Glutamatergic neuron (in vitro differentiated cells): ENCODE measurements around the gene MZF1. TPM values are rescaled to one million over a fixed set of nuclear protein-coding genes. Genes with fewer than 3 reads are reported as not detected.

Source experiments
- DNase-seq: peaks from one replicate; pipeline ENCODE4 v3.0.0; 2022
- H3K27ac Mint-ChIP-seq: one replicate; pipeline ENCODE4 v1.8.0; 2020; ENCODE audit warnings: mild to moderate bottlenecking, mixed read lengths, inconsistent platforms; ENCODE audit not compliant: unreplicated experiment
- H3K27me3 Mint-ChIP-seq: one replicate; pipeline ENCODE4 v1.8.0; 2020; ENCODE audit warnings: mild to moderate bottlenecking, moderate library complexity, mixed read lengths, inconsistent platforms; ENCODE audit not compliant: unreplicated experiment
- H3K36me3 Mint-ChIP-seq: one replicate; pipeline ENCODE4 v1.8.0; 2020; ENCODE audit warnings: mild to moderate bottlenecking, mixed read lengths, inconsistent platforms; ENCODE audit not compliant: unreplicated experiment
- H3K4me1 Mint-ChIP-seq: one replicate; pipeline ENCODE4 v1.8.0; 2020; ENCODE audit warnings: mild to moderate bottlenecking, low read depth, mixed read lengths, inconsistent platforms; ENCODE audit not compliant: unreplicated experiment
- H3K4me3 Mint-ChIP-seq: one replicate; pipeline ENCODE4 v1.8.0; 2020; ENCODE audit warnings: mild to moderate bottlenecking, mixed read lengths, inconsistent platforms; ENCODE audit not compliant: unreplicated experiment
- H3K9me3 Mint-ChIP-seq: one replicate; pipeline ENCODE4 v1.8.0; 2020; ENCODE audit warnings: mild to moderate bottlenecking, moderate library complexity, mixed read lengths, inconsistent platforms; ENCODE audit not compliant: unreplicated experiment
- CTCF ChIP-seq: fragments of 200-600 bp; sonication (generic); IDR thresholded peaks from one replicate; pipeline ENCODE4 v1.5.0; 2021; ENCODE audit not compliant: partially characterized antibody, unreplicated experiment
- total RNA-seq: library from RNA; stranded (reverse); fragmentation: NEBNext Ultra II Directional; extraction: Animal tissue kit (Norgen Biotek cat#: 25700); gene quantifications from one replicate; pipeline ENCODE4 v1.2.1, GENCODE V29; 2021; ENCODE audit not compliant: unreplicated experiment

Gene MZF1
- total RNA-seq, 1 donor from 2014 or later, result 27.3 TPM

GRCh38 chr19:58516246-58516836, 56.8 kb downstream of the MZF1 start:
- H3K9me3 Mint-ChIP-seq, result peaks cover 16% of the 10 kb centered on the region
- no peak overlapping the region for H3K27ac Mint-ChIP-seq
- peaks cover 19% of the 10 kb centered on the region for H3K4me1 Mint-ChIP-seq
- no peak for DNase-seq
- H3K4me3 Mint-ChIP-seq, result peak overlapping the region; percentile 82
- no peaks in the 10 kb centered on the region for H3K36me3 Mint-ChIP-seq
- peaks cover 29% of the 10 kb centered on the region for H3K27me3 Mint-ChIP-seq
- TF ChIP-seq CTCF, result no peak

GRCh38 chr19:58515259-58515658, 57.9 kb downstream of the MZF1 start:
- no peak for TF ChIP-seq CTCF
- peaks cover 29% of the 10 kb centered on the region for H3K27me3 Mint-ChIP-seq

GRCh38 chr19:58514564-58515022, 58.5 kb downstream of the MZF1 start:
- no peak for TF ChIP-seq CTCF
- DNase-seq, result no peak
- Mint-ChIP-seq H3K4me1 (peaks cover 14% of the 10 kb centered on the region), H3K9me3 (peaks cover 13% of the 10 kb centered on the region), H3K4me3 (peak overlapping the region; percentile 81), H3K27ac (peak overlapping the region; percentile 92), H3K36me3 (no peaks in the 10 kb centered on the region), H3K27me3 (peaks cover 25% of the 10 kb centered on the region)

More at GRCh38 chr19:58515259-58515658, 57.9 kb downstream of the MZF1 start:
- peaks cover 16% of the 10 kb centered on the region for H3K9me3 Mint-ChIP-seq
- peak overlapping the region; percentile 91 for H3K27ac Mint-ChIP-seq
- no peak for DNase-seq
- peak overlapping the region; percentile 82 for H3K4me3 Mint-ChIP-seq
- peaks cover 16% of the 10 kb centered on the region for H3K4me1 Mint-ChIP-seq
- H3K36me3 Mint-ChIP-seq, result no peaks in the 10 kb centered on the region

- Mint-ChIP-seq H3K27ac (peak overlapping the region; percentile 92), H3K36me3 (no peaks in the 10 kb centered on the region), H3K4me3 (peak overlapping the region; percentile 83), H3K4me1 (peaks cover 14% of the 10 kb centered on the region), H3K27me3 (peaks cover 21% of the 10 kb centered on the region), H3K9me3 (peaks cover 9% of the 10 kb centered on the region)
- TF ChIP-seq CTCF, result peak; percentile 97
- peak; percentile 98 for DNase-seq
Measured at GRCh38 chr19:58513694-58514563, 59.2 kb downstream of the MZF1 start.

- TF ChIP-seq CTCF, result no peak
- no peak overlapping the region for H3K4me3 Mint-ChIP-seq
Measured at GRCh38 chr19:58513213-58513693, 59.9 kb downstream of the MZF1 start.

More at GRCh38 chr19:58513213-58513693, 59.9 kb downstream of the MZF1 start:
- Mint-ChIP-seq H3K9me3 (peaks cover 8% of the 10 kb centered on the region), H3K36me3 (no peaks in the 10 kb centered on the region), H3K4me1 (peaks cover 12% of the 10 kb centered on the region), H3K27ac (no peak overlapping the region), H3K27me3 (peaks cover 15% of the 10 kb centered on the region)
- DNase-seq, result no peak
